HG03457 (cell line): ENCODE results near the gene MTUS2.

Source experiments
- ATAC-seq: cut with Tn5 transposase; IDR thresholded peaks from one replicate; pipeline ENCODE4 v1.9.1; 2021; ENCODE audit warnings: moderate number of reproducible peaks; ENCODE audit not compliant: unreplicated experiment

The MTUS2 gene

GRCh38 chr13:29436721-29437280, 616.7 kb downstream of the MTUS2 start:
- ATAC-seq: no peak

GRCh38 chr13:29438769-29439168, 618.6 kb downstream of the MTUS2 start:
- no peak for ATAC-seq

GRCh38 chr13:29439601-29440388, 619.7 kb downstream of the MTUS2 start:
- no peak for ATAC-seq

DNA sequence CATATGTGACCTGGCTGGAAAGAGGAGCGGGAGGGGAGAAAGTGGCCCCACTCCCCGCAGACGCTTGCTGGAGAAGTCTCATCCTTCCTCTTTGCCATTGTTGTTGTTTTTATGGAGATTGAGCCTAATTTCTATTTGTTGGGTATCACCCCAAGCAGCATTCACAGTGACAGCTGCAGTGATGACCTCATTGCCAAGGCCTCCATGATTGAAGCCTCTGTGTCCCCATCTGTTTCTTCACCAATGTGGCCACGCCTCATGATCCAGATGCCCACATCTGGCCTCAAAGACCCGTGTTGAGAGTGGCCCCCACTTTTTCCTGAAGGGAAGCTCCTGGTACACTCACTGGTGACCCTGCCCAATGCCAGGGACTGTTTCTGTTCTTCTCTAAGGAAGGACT, 621.2 kb downstream of the MTUS2 start:
- no peak for ATAC-seq

GRCh38 chr13:29446016-29446415, 625.9 kb downstream of the MTUS2 start:
- ATAC-seq: no peak

DNA sequence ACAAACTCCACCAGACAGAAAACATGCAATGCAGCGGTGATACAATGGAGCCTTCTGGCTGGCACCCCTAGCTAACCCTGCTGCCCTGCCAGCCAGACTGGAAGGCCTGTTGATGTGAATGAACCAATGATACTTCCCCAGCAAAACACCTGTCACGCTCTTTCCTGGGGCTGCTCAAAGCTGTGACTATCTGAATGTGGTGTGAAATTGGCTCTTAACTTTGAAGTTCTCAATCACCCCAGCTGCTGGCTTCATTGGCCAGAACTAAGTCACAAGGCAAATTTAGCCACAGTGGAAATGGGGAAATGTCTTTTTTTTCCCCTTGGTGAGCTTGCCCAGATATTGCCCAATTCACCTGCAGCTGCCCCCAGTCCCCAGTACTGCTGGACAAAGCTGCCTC, 628.0 kb downstream of the MTUS2 start:
- no peak for ATAC-seq

DNA sequence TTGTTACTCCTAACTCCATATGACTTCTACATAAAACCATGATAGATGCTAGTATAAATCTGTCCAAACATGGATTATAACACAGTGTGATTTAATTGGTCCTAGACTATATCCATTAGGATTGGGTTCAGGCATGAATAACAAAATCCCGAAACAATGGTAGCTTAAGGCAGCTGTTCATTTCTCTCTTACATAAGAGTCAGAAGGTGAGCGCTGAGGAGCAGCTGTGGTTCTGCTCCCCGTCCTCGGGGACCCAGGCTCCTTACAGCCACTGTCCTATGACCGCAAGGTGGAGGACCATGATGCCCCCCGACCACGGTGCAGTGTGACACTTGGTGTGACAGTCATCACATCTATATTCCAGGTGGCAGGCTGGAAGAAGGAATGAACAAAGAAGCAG, 629.6 kb downstream of the MTUS2 start:
- ATAC-seq: no peak

DNA sequence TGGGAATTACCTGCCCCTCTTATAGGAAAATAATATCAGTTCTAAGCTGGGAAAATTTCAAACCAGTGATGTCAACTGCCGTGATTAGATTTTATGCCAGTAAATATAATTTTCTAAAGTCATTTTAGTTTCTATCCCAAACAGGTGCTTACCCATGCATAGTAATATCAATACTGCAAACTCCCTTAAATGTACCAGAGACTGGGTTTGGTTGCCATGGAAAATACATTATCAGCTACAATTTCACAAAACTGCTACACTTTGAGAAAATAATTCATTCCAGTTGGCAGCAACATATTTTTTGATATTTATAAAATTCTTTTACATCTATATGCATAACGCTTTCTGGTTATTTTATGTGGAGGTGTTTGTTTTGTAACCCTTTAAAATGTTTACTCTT, 631.8 kb downstream of the MTUS2 start:
- no peak for ATAC-seq

GRCh38 chr13:29452773-29453616, 632.9 kb downstream of the MTUS2 start:
- no peak for ATAC-seq

GRCh38 chr13:29453617-29454011, 633.5 kb downstream of the MTUS2 start:
- ATAC-seq: no peak

GRCh38 chr13:29454931-29455481, 634.9 kb downstream of the MTUS2 start:
- ATAC-seq: no peak

DNA sequence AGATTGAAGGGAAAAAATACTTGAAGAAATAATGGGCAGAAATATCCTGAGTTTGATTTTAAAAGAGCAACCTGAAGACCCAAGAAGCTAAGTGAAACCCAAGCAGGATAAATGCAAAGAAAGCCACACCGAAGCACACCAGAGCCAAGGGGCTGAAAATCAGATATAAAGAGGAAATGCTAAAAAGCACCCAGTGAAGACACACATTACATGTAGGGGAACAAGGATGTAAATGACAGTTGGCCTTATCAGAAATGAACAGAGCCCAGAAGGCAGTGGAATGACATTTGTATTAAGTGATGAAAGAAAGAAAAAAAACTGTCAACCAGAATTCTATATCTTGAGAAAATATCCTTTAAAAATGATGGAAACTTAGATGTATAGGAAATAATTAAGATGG, 636.3 kb downstream of the MTUS2 start:
- no peak for ATAC-seq

- no peak for ATAC-seq
These were observed 637.2 kb downstream of the MTUS2 start for GRCh38 chr13:29457299-29457698.

GRCh38 chr13:29458419-29458818, 638.3 kb downstream of the MTUS2 start:
- ATAC-seq: no peak

- no peak for ATAC-seq
These were observed 639.7 kb downstream of the MTUS2 start for GRCh38 chr13:29459813-29460355.

DNA sequence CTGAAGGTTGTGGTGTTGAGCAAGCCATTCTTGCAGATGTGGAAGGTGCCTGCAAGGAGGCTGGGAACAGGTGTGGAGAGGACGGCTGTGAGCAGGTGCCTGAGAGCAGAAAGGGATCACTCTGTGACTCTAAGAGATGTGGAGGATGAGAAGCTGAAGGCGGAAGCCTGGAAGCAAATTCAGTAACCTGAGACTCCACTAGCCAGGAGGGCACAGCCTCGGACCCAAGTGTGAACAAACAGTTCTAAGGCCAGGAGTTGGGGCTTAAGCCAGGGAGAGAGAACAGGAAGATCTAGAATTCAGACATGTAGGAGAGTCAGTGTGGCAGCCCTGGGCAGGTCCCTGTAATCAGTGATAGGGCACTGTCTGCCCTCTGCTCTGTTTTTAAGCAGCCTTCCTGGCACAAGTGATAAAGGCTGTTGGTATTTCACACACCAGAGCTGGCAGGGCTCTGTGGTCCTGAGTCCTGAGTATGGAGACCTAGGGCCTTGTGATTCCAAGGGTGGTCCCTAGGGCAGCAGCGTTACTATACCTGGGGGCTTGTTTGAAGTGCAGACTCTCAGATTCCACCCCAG, 644.1 kb downstream of the MTUS2 start:
- ATAC-seq: no peak

DNA sequence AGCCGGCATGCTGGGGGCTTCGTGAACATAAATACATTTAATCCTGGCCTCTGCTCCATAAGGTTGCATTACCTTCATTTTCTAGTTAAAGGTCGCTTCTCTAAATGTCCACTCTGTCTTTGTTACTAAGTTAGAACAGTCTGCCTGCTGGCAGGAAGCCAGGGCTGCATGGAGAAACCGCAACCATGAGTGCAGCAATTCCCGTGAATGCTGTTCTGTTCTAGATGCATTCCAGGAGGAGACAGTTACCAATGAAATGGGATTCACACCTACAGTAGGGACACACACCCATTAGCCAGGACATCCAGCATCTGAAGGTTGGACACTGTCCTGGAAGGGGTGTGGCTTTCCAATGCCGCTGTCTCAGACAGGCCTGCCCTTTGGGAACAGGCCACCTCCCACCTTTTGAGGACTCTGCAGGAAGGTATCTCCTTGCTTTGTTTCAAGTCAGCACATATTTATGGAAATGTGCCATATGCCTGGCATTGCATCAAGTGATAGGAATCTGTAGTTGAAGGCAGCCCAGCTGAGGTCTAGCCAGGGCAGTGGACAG, 645.7 kb downstream of the MTUS2 start:
- no peak for ATAC-seq

DNA sequence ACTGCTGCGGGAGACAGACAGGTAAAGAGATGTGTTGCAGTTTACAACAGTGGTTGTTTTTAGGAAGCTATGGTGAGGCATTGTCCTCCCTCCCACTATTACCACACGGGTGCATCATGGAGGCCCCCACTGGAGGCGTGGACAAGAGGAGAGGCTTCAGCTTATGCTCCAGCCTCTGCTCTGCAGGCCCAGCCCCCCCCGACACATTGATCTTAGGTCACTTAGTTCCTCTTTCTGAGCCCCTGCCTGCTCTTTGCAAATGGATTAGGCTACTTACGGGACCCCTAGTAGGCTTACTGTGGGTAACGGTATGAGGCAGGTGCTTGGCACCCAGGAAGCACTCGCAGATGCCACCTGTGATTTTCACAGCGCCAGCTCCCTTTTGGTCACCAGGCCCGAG, 651.4 kb downstream of the MTUS2 start:
- ATAC-seq: no peak

DNA sequence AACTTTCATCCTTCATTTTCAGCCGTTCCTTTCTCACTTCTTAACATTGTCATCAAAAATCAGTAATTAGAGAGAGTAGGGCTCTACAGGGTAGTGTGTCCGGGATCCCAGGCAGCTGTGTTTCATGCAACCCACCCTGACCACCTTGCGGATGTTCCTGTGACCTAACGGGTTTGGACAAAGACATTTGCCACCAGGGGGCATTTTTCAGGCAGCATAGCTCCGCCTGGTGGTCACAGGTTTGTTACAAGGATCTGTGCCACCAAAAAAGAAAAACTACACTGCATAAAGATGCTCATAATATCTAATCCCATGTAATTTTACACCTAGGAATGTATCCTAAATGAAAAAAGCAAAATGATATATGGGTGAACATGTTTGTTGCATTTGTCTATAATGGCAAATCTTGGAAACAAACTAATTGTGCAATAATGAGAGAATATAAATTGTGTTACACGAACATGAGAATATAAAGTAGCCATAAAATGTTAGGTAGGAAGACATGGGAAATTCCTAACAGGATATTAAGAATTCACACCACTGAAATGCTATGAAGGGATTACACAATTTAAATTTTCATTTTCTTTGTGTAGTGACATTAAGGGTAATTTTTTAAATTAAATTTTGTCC, 652.3 kb downstream of the MTUS2 start:
- ATAC-seq: no peak

DNA sequence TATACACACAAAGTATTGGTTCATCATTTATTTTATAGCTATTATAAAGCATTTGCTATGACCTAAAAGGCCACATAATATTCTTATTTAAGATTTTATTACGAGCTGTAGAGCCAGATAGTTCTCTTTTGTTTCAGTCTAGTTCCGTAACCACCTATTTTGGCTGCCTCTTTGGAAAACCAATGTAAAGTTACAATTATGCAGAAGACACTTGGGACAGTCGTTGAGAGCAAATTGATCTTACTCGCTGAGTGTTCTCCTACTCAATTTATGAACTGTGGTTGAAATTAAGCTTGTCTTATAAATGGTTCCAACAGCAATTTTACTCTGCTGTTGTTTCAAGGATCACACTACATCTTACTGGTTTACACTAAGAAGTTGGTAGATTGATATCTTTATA, 653.0 kb downstream of the MTUS2 start:
- ATAC-seq: no peak
